Measurements from ENCODE around the gene GPR39.
"Not testable (repeated sequence)": the region's sequence is repeated elsewhere in the genome, so short reads cannot be mapped to it uniquely, and the experiment has no call there.

GPR39 gene

GRCh38 chr2:132488491-132488890, 71.9 kb downstream of the GPR39 start:
- no peak overlapping the region for H3K4me3 ChIP-seq (ENCODE audit: low read depth, low read length)

GRCh38 chr2:132489150-132489549, 72.5 kb downstream of the GPR39 start:
- H3K4me3 ChIP-seq (ENCODE audit: low read depth, low read length): no peak overlapping the region

- no peak overlapping the region for H3K4me3 ChIP-seq (ENCODE audit: low read depth, low read length)
Observed at GRCh38 chr2:132495881-132496280, 79.3 kb downstream of the GPR39 start.

GRCh38 chr2:132496555-132496954, 80.0 kb downstream of the GPR39 start:
- H3K4me3 ChIP-seq (ENCODE audit: low read depth, low read length): no peak overlapping the region

GRCh38 chr2:132497591-132497990, 81.0 kb downstream of the GPR39 start:
- H3K4me3 ChIP-seq (ENCODE audit: low read depth, low read length): no peak overlapping the region

- H3K4me3 ChIP-seq (ENCODE audit: low read depth, low read length): no peak overlapping the region
Observed at GRCh38 chr2:132503701-132504100, 87.1 kb downstream of the GPR39 start.

- no peak overlapping the region for H3K4me3 ChIP-seq (ENCODE audit: low read depth, low read length)
Observed at GRCh38 chr2:132515010-132515409, 98.4 kb downstream of the GPR39 start.

- H3K4me3 ChIP-seq (ENCODE audit: low read depth, low read length): no peak overlapping the region
Observed at GRCh38 chr2:132517386-132517785, 100.8 kb downstream of the GPR39 start.

GRCh38 chr2:132518302-132518701, 101.7 kb downstream of the GPR39 start:
- H3K4me3 ChIP-seq (ENCODE audit: low read depth, low read length): no peak overlapping the region

GRCh38 chr2:132519566-132519965, 103.0 kb downstream of the GPR39 start:
- H3K4me3 ChIP-seq (ENCODE audit: low read depth, low read length): no peak overlapping the region

GRCh38 chr2:132521341-132521740, 104.7 kb downstream of the GPR39 start:
- H3K4me3 ChIP-seq (ENCODE audit: low read depth, low read length): no peak overlapping the region

- no peak overlapping the region for H3K4me3 ChIP-seq (ENCODE audit: low read depth, low read length)
Observed at GRCh38 chr2:132522901-132523300, 106.3 kb downstream of the GPR39 start.

- H3K4me3 ChIP-seq (ENCODE audit: low read depth, low read length): not testable (repeated sequence)
Observed at GRCh38 chr2:132537061-132537460, 120.5 kb downstream of the GPR39 start.

GRCh38 chr2:132538331-132538855, 121.8 kb downstream of the GPR39 start:
- H3K4me3 ChIP-seq (ENCODE audit: low read depth, low read length): no peak overlapping the region

GRCh38 chr2:132540166-132540565, 123.6 kb downstream of the GPR39 start:
- no peak overlapping the region for H3K4me3 ChIP-seq (ENCODE audit: low read depth, low read length)

- H3K4me3 ChIP-seq (ENCODE audit: low read depth, low read length): no peak overlapping the region
Observed at GRCh38 chr2:132542953-132543569, 126.5 kb downstream of the GPR39 start.

- no peak overlapping the region for H3K4me3 ChIP-seq (ENCODE audit: low read depth, low read length)
Observed at GRCh38 chr2:132544006-132544630, 127.5 kb downstream of the GPR39 start.

- H3K4me3 ChIP-seq (ENCODE audit: low read depth, low read length): no peak overlapping the region
Observed at GRCh38 chr2:132547090-132547687, 130.6 kb downstream of the GPR39 start.

- H3K4me3 ChIP-seq (ENCODE audit: low read depth, low read length): no peak overlapping the region
Observed at GRCh38 chr2:132549935-132550670, 133.5 kb downstream of the GPR39 start.

GRCh38 chr2:132550946-132551345, 134.3 kb downstream of the GPR39 start:
- no peak overlapping the region for H3K4me3 ChIP-seq (ENCODE audit: low read depth, low read length)

- no peak overlapping the region for H3K4me3 ChIP-seq (ENCODE audit: low read depth, low read length)
Observed at GRCh38 chr2:132557694-132558093, 141.1 kb downstream of the GPR39 start.

- H3K4me3 ChIP-seq (ENCODE audit: low read depth, low read length): no peak overlapping the region
Observed at GRCh38 chr2:132559326-132559725, 142.7 kb downstream of the GPR39 start.
